GM19193 (cell line): ENCODE results near the gene PGK2.

Source experiments
- POLR2A ChIP-seq: IDR thresholded peaks from 4 replicates; pipeline ENCODE4 v1.6.1; 2011; ENCODE audit not compliant: insufficient read depth, insufficient read length; ENCODE audit errors: extremely low read depth

Gene PGK2

DNA sequence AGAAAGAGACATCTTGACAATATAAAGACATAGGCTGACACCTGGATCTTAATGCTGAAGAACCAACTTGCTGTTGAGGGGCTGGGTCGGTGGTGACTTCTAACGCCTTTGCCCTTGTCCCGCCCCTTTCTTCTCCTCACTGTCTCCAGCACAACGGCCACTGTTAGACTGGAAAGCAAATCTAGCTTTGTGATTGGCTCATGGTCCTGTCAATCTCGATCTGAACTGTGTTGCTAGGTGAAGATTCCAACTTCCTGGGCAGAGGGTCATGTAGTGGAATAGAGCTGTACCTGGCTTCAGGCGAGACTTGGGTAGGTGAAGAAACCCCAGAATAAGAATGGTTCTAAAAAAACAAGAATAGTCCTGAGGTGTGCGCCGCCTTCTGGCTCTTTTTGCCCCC is at the start of gene PGK2:
Gene PGK2 (minus strand): TSS at position 110 of the 400 bp plus-strand sequence. CDS start 98 bp downstream, at position 12.
- no peak for TF ChIP-seq POLR2A

GRCh38 chr6:49835140-49835539 is 48.1 kb upstream of the PGK2 start:
- TF ChIP-seq POLR2A, result no peak

DNA sequence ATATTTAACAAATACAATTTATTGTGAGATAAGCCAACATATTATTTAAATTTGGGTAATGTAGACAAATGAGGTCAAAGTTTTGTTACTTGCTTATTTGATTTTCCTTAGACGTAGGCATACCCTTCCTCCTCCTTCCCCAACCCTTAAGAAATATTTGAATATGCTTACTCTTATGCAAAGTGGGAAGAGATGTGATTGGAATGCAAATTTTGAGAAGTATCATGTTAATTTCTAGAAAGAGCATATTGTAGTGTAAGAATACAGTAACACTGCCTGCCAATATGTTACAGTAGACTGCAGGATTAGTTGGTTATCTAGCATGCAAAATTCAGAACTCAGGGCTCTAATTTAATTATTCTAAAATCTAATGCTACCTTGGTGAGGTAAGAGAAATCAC is 46.3 kb upstream of the PGK2 start:
- TF ChIP-seq POLR2A, result no peak

DNA sequence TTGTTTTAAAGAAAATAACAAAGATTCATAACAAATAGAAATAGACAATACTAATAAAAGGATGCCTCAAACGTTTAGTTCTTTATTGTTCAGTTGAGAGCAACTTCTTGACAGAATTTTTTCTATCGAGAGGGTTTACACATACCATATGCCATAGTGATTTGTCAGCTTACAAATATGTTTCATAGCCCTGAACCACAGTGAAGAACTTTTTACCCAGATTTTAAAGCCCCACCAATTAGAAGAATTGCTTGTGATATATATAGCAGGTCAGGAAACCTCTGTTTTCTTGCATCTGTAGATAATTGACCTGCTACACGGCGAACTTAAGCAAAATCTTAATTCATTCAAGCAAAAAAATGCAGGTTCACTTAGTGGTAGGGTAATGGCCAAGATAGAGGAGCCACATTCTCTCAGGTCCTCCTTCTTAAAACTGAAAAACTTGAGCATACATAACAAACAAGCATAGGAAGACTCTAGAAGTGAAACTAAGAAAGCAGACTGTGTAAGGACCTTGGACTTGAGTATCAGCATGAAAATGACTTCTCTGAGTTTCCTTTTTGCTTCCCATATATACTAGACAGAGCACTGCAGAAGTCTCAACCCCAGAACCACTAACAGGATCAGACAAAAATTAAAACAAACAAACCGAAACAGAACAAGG is 39.8 kb upstream of the PGK2 start:
- no peak for TF ChIP-seq POLR2A

GRCh38 chr6:49815166-49815565 is 28.1 kb upstream of the PGK2 start:
- TF ChIP-seq POLR2A, result no peak

GRCh38 chr6:49813248-49813647 is 26.2 kb upstream of the PGK2 start:
- no peak for TF ChIP-seq POLR2A

- no peak for TF ChIP-seq POLR2A
These were observed 19.1 kb upstream of the PGK2 start for GRCh38 chr6:49806145-49806544.

GRCh38 chr6:49805246-49805645 is 18.2 kb upstream of the PGK2 start:
- TF ChIP-seq POLR2A, result no peak

- no peak for TF ChIP-seq POLR2A
These were observed 14.4 kb upstream of the PGK2 start for GRCh38 chr6:49801525-49801924.

DNA sequence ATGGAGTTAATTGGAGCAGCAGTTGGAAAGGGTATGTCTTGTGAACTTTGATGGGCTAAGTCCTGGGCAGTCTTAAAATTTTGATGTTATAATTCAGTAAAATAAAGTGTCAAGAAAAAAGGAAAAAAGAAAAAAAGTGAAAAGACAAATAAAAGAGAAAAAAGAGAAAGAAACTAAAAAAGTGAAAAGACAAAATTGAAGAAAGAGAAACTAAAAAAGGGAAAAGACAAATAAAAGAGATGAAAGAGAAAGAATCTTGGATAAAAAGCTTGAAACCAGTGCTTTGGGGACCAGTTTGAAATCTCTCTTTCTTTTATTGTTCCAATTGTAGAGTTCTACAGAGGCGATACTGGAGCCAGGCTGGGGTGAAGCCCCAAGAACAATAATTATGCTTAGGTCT is 12.0 kb upstream of the PGK2 start:
- TF ChIP-seq POLR2A, result no peak

DNA sequence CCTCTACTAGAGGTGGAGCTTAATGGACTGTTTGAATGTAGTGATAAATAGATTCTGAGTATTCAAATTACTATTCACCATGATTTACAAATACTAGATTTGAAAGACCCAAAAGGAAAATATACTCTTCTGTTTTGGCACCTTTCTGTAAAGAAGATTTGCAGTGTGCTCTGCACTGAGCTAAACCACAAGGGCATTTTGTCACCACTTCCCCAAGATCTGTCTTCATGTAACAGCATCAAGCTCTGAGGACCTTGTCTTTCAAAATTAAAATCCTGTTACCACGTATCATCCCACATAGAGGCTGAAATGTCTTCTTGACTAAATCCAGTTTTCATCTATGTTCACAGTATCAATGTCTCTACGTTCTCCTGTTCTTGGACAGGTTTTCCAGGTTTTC is 3.3 kb upstream of the PGK2 start:
- no peak for TF ChIP-seq POLR2A

DNA sequence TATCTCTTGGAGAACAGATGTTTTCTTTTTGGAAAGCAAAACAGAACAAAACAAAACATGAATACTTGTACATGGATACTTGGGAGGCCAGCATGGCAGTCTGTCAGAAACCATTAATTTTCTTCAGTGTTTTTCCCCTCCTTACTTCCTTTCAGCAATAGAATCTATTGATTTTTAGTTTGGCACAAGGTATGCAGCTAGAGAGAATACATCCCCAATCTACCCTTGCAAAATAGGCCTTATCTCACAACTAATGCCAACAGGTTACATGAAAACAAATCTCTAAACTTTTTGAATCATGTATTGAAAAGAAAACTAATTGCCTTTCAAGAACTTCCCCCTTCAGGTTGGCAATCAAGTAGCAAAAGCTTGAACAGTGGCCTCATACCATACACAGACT is 2.8 kb downstream of the PGK2 start:
- TF ChIP-seq POLR2A, result no peak

GRCh38 chr6:49782725-49783124 is 4.4 kb downstream of the PGK2 start:
- no peak for TF ChIP-seq POLR2A

DNA sequence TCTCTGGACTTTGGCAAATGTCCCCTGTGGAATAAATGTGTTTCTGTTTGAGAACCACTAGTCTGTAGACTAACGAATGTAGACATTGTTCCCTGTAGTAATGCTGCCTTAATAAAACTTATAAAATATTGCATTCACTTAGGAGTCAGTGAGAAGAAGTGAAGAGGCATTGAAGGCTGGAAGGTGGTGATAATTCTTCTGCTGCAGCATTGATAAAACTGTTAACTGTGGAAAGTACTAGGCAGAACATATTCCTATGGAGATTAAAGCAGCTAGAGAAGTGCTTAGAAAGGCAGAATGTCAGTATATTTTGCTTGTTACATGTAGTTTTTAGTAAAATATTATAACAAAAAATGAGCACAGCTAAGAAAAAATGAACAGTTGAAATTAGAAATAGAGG is 4.8 kb downstream of the PGK2 start:
- TF ChIP-seq POLR2A, result no peak

DNA sequence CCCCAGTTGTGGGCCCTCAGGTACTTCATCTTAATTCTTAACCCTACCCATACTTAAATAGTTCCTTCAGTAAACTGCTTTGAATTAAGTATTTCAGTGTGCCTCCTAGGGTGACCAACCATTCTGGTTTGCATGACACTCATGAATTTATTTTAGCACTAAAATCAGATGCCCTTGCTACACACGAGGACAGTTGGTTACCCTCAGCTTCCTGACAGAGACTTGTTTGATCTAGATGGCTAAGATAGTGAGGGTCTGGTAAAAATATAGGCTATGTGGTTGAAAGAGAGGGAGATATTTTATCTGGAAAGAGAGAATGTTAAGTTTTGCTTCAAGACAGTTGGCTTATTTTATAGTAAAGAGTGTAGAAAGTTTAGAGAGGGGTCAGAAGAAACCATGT is 10.6 kb downstream of the PGK2 start:
- no peak for TF ChIP-seq POLR2A

DNA sequence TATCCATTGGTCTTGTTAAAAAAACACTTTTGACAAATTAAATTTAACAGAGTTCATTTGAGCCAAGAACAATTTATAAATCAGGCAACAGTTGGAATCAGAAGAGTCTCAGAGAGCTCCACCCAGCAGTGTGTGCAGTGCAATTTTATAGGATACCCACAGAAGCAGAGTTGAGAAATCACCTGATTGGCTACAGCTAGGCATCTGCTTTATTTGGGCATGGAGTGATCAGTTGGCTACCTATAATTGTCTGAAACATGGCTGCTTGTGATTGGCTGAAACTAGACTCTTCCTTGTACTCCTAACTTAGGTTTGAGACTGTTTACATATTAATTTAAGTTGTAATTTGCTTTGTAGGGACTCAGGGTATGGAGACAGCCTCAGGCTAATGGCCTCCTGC is 12.0 kb downstream of the PGK2 start:
- no peak for TF ChIP-seq POLR2A

DNA sequence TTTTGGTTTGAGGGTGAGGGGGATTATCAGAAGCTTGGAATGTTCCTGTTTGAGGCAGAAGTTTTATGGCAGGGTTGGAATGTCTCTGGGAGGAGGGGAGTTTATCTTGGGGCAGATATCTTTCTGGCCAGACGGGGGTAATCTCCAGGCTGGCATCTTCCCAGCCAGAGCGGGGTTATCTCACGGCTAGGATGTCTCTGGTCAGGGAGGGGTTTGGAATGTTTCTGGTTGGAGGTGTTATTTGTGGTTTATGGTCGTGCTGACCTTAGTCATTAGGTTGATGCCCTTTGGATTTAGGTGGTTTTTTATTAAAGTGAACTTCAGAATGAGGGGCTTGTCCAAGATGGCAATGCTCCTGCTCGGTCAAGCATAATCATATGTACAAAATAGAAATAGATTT is 14.8 kb downstream of the PGK2 start:
- no peak for TF ChIP-seq POLR2A
